HEK293 (cell line): Measurements from ENCODE around the gene PRDX2.
A peak's percentile ranks its signal among the peaks of the same experiment; 100 is the strongest.

Source experiments
- CTCF ChIA-PET: fragments of 350-600 bp; formaldehyde crosslinking; extraction: SDS; loops from one replicate; lab custom pipeline; 2021; ENCODE audit warnings: antibody characterized with exemption; lab: Yijun Ruan, JAX
- POLR2A ChIA-PET: fragments of 300-600 bp; formaldehyde crosslinking; extraction: SDS; loops from one replicate; lab custom pipeline; 2020; ENCODE audit warnings: antibody characterized with exemption, inconsistent platforms; lab: Yijun Ruan, JAX
- H3K27ac ChIP-seq: fragments of 200-500 bp; sonication (Bioruptor generic); 2 replicates; pipeline ENCODE4 v1.5.1; 2014; ENCODE audit warnings: low read depth, low read length, control low read depth, inconsistent platforms; ENCODE audit errors: extremely low read depth
- H3K36me3 ChIP-seq, 2 experiments: fragments of 200-500 bp in 1 of 2; sonication (Bioruptor generic) in 1 of 2; 1 replicate in 1 of 2; 2 replicates in 1 of 2; pipeline ENCODE4 v1.5.1; 2014 to 2017; ENCODE audit warnings: inconsistent platforms in 2 of 2, low read length in 2 of 2; ENCODE audit not compliant: control insufficient read depth in 2 of 2, insufficient read depth in 1 of 2
- H3K4me1 ChIP-seq: fragments of 200-500 bp; sonication (Bioruptor generic); 2 replicates; pipeline ENCODE4 v1.5.1; 2014; ENCODE audit warnings: mild to moderate bottlenecking, low read length, inconsistent platforms; ENCODE audit not compliant: control insufficient read depth, insufficient read depth
- H3K4me3 ChIP-seq: 2 replicates; pipeline ENCODE4 v1.5.1; 2011; ENCODE audit warnings: low read depth, mild to moderate bottlenecking, control low read depth, low read length, moderate library complexity
- H3K9me3 ChIP-seq: fragments of 200-500 bp; sonication (Bioruptor generic); 2 replicates; pipeline ENCODE4 v1.5.1; 2014; ENCODE audit warnings: low read depth, low read length, inconsistent platforms; ENCODE audit not compliant: control insufficient read depth, insufficient read depth
- AEBP2 ChIP-seq: fragments of 450-650 bp; formaldehyde crosslinking; IDR thresholded peaks from 2 replicates; pipeline ENCODE4 v1.5.1; 2016; ENCODE audit warnings: missing biosample characterization, missing genetic modification characterization, borderline replicate concordance
- KLF1 ChIP-seq: fragments of 450-650 bp; formaldehyde crosslinking; IDR thresholded peaks from 2 replicates; pipeline ENCODE4 v1.5.1; 2016; ENCODE audit warnings: missing biosample characterization, missing genetic modification characterization
- KLF10 ChIP-seq: fragments of 450-650 bp; IDR thresholded peaks from 2 replicates; pipeline ENCODE4 v1.5.1; 2018; ENCODE audit warnings: missing biosample characterization, mild to moderate bottlenecking, missing genetic modification characterization
- SETDB1 ChIP-seq: IDR thresholded peaks from one replicate; pipeline ENCODE4 v1.6.1; 2017; ENCODE audit warnings: mild to moderate bottlenecking, low read length, moderate library complexity, mixed read lengths; ENCODE audit not compliant: insufficient read length
- SP7 ChIP-seq: fragments of 450-650 bp; formaldehyde crosslinking; IDR thresholded peaks from 2 replicates; pipeline ENCODE4 v1.5.1; 2016; ENCODE audit warnings: missing biosample characterization, missing genetic modification characterization
- ZBTB1 ChIP-seq: fragments of 450-650 bp; formaldehyde crosslinking; IDR thresholded peaks from 2 replicates; pipeline ENCODE4 v1.5.1; 2016; ENCODE audit warnings: missing biosample characterization, missing genetic modification characterization
- ZBTB7A ChIP-seq: fragments of 450-650 bp; formaldehyde crosslinking; IDR thresholded peaks from 2 replicates; pipeline ENCODE4 v1.5.1; 2016; ENCODE audit warnings: low read depth, missing biosample characterization, missing genetic modification characterization
- ZBTB8A ChIP-seq: fragments of 450-650 bp; formaldehyde crosslinking; IDR thresholded peaks from 2 replicates; pipeline ENCODE4 v1.5.1; 2016; ENCODE audit warnings: missing biosample characterization, missing genetic modification characterization
- ZNF148 ChIP-seq: fragments of 450-650 bp; formaldehyde crosslinking; IDR thresholded peaks from 2 replicates; pipeline ENCODE4 v1.5.0; 2017; ENCODE audit warnings: missing biosample characterization, missing genetic modification characterization, borderline replicate concordance
- ZNF2 ChIP-seq: fragments of 450-650 bp; formaldehyde crosslinking; IDR thresholded peaks from 2 replicates; pipeline ENCODE4 v1.5.1; 2016; ENCODE audit warnings: missing biosample characterization, missing genetic modification characterization
- ZNF335 ChIP-seq: fragments of 450-650 bp; formaldehyde crosslinking; conservative IDR thresholded peaks from 2 replicates; pipeline ENCODE4 v1.5.1; 2016; ENCODE audit warnings: missing biosample characterization, missing genetic modification characterization
- ZNF350 ChIP-seq: fragments of 450-650 bp; formaldehyde crosslinking; IDR thresholded peaks from 2 replicates; pipeline ENCODE4 v1.5.0; 2017; ENCODE audit warnings: missing biosample characterization, mild to moderate bottlenecking, missing genetic modification characterization
- ZNF354C ChIP-seq: fragments of 450-650 bp; formaldehyde crosslinking; IDR thresholded peaks from 2 replicates; pipeline ENCODE4 v1.5.1; 2016; ENCODE audit warnings: missing biosample characterization, missing genetic modification characterization, low read depth, borderline replicate concordance
- ZNF366 ChIP-seq: fragments of 450-650 bp; formaldehyde crosslinking; conservative IDR thresholded peaks from 2 replicates; pipeline ENCODE4 v1.5.1; 2016; ENCODE audit warnings: missing biosample characterization, missing genetic modification characterization
- ZNF394 ChIP-seq: fragments of 450-650 bp; formaldehyde crosslinking; IDR thresholded peaks from 2 replicates; pipeline ENCODE4 v1.5.1; 2016; ENCODE audit warnings: missing biosample characterization, missing genetic modification characterization, mild to moderate bottlenecking, moderate library complexity, borderline replicate concordance
- ZNF416 ChIP-seq: fragments of 450-650 bp; formaldehyde crosslinking; IDR thresholded peaks from 2 replicates; pipeline ENCODE4 v1.5.1; 2016; ENCODE audit warnings: missing biosample characterization, missing genetic modification characterization
- ZNF488 ChIP-seq: fragments of 450-650 bp; formaldehyde crosslinking; IDR thresholded peaks from 2 replicates; pipeline ENCODE4 v1.5.1; 2016; ENCODE audit warnings: missing biosample characterization, missing genetic modification characterization
- ZNF514 ChIP-seq: fragments of 450-650 bp; formaldehyde crosslinking; IDR thresholded peaks from 2 replicates; pipeline ENCODE4 v1.5.1; 2016; ENCODE audit warnings: missing biosample characterization, missing genetic modification characterization
- ZNF596 ChIP-seq: fragments of 450-650 bp; IDR thresholded peaks from 2 replicates; pipeline ENCODE4 v1.5.0; 2018; ENCODE audit warnings: missing biosample characterization, mild to moderate bottlenecking, missing genetic modification characterization, moderate library complexity
- ZNF629 ChIP-seq: fragments of 450-650 bp; formaldehyde crosslinking; IDR thresholded peaks from 2 replicates; pipeline ENCODE4 v1.5.1; 2017; ENCODE audit warnings: missing biosample characterization, missing genetic modification characterization
- ZNF654 ChIP-seq: fragments of 450-650 bp; formaldehyde crosslinking; IDR thresholded peaks from 2 replicates; pipeline ENCODE4 v1.5.1; 2016; ENCODE audit warnings: low read depth, missing biosample characterization, missing genetic modification characterization
- ZNF777 ChIP-seq: fragments of 450-650 bp; formaldehyde crosslinking; IDR thresholded peaks from 2 replicates; pipeline ENCODE4 v1.5.1; 2017; ENCODE audit warnings: missing biosample characterization, missing genetic modification characterization, borderline replicate concordance
- ZNF830 ChIP-seq: fragments of 450-650 bp; IDR thresholded peaks from 2 replicates; pipeline ENCODE4 v1.5.0; 2018; ENCODE audit warnings: missing biosample characterization, missing genetic modification characterization, low read depth, mild to moderate bottlenecking, moderate library complexity
- ZXDB ChIP-seq: fragments of 450-650 bp; formaldehyde crosslinking; IDR thresholded peaks from 2 replicates; pipeline ENCODE4 v1.5.1; 2016; ENCODE audit warnings: missing biosample characterization, missing genetic modification characterization

Gene PRDX2

GRCh38 chr19:12766051-12766521, 35.5 kb downstream of the PRDX2 start (continued):
- TF ChIP-seq ZNF148 (tag by site-specific recombination) (no peak), ZNF654 (tag by site-specific recombination) (peak; percentile 40; the same call in 1 of the 2 replicates), ZNF366 (tag by site-specific recombination) (peak; percentile 37), SP7 (0 out of 2 replicates have a peak, but pooled peaks have one; percentile 56), ZNF629 (tag by site-specific recombination) (0 out of 2 replicates have a peak, but pooled peaks have one; percentile 27), ZBTB7A (no peak), ZBTB8A (tag by site-specific recombination) (peak; percentile 53), ZNF335 (tag by site-specific recombination) (peak; percentile 87), ZNF2 (tag by site-specific recombination) (peak; percentile 67; the same call in 1 of the 2 replicates)

- POLR2A ChIA-PET = interaction anchor here (1.2 to 1.4 kb wide), 2 partner anchors 43 to 83 kb away, joined by 3 to 7 read pairs; no protein-coding TSS in a partner anchor
- TF ChIP-seq ZXDB (no peak), ZNF514 (tag by site-specific recombination) (no peak), ZNF416 (tag by site-specific recombination) (no peak), ZNF830 (tag by site-specific recombination) (no peak), ZNF354C (tag by site-specific recombination) (no peak), ZNF2 (tag by site-specific recombination) (no peak), SETDB1 (no peak), ZNF596 (no peak), KLF1 (tag by site-specific recombination) (no peak), ZNF350 (no peak), ZNF488 (tag by site-specific recombination) (no peak), ZNF777 (tag by site-specific recombination) (no peak), ZNF394 (tag by site-specific recombination) (no peak), ZBTB1 (tag by site-specific recombination) (no peak), KLF10 (no peak), AEBP2 (tag by site-specific recombination) (no peak)
- Histone ChIP-seq H3K9me3 (no peaks in the 10 kb centered on the region), H3K4me3 (no peak overlapping the region), H3K27ac (no peak overlapping the region), H3K4me1 (no peaks in the 10 kb centered on the region), H3K36me3 (peaks cover 0 to 25% of the 10 kb centered on the region in 2 experiments; a peak in 2 of 3 replicates)
- CTCF ChIA-PET = interaction anchor here (0.7 to 14.1 kb wide), 11 partner anchors 9 to 304 kb away, joined by 3 to 386 read pairs (median 7); partner anchors contain the start of genes JUNB, PRDX2, RNASEH2A and THSD8
These were observed 36.9 kb downstream of the PRDX2 start for GRCh38 chr19:12764698-12765097.
